ENCODE results near the gene KCNRG.

The KCNRG gene

GRCh38 chr13:50015258-50015657 lies at the start of gene KCNRG:
Gene KCNRG, plus strand, starts transcription at chr13:50015444. Its CDS starts 50 bp downstream, at chr13:50015494.
- H3K9me3 ChIP-seq (replicated peaks; ENCODE audit: insufficient read depth, low read length): no peaks in the 10 kb centered on the region
- H3K27ac ChIP-seq (ENCODE audit: low read length): no peak within 1 kb of the TSS
- H4K20me1 ChIP-seq (ENCODE audit: insufficient read depth, low read length): no peaks in the 10 kb centered on the region
- H3K4me3 ChIP-seq (ENCODE audit: low read length): no peak within 1 kb of the TSS
- no peak for DNase-seq
- no peak within 1 kb of the TSS for H2AFZ ChIP-seq (ENCODE audit: low read length)
- H3F3A ChIP-seq (ENCODE audit: insufficient read depth, low read length): no peaks in the 10 kb centered on the region
- H3K9me2 ChIP-seq (replicated peaks; ENCODE audit: insufficient read depth, low read length): no peaks in the 10 kb centered on the region
- H3K4me2 ChIP-seq (ENCODE audit: low read depth, low read length): no peak within 1 kb of the TSS
- H3K27me3 ChIP-seq (replicated peaks; ENCODE audit: insufficient read depth, low read length): no peaks in the 10 kb centered on the region
- no peaks in the 10 kb centered on the region for H3K4me1 ChIP-seq (ENCODE audit: low read length)
- TF ChIP-seq EZH2phosphoT487 (IDR thresholded peaks at IDR 0.05; ENCODE audit: low read length) (no peak), CTCF (IDR thresholded peaks at IDR 0.05; ENCODE audit: low read length) (no peak), EZH2 (optimal IDR thresholded peaks at IDR 0.05; ENCODE audit: low read depth, low read length) (no peak)
- H3K79me2 ChIP-seq (ENCODE audit: low read length): no peaks in the 10 kb centered on the region
- no peak within 1 kb of the TSS for H3K9ac ChIP-seq (ENCODE audit: low read length)
- no peaks in the 10 kb centered on the region for H3K36me3 ChIP-seq (replicated peaks; ENCODE audit: insufficient read depth, low read length)

GRCh38 chr13:49967456-49967855 lies 47.8 kb upstream of the KCNRG start:
- H3K9me2 ChIP-seq (replicated peaks; ENCODE audit: insufficient read depth, low read length): no peaks in the 10 kb centered on the region
- no peak overlapping the region for H3K27ac ChIP-seq (ENCODE audit: low read length)
- TF ChIP-seq EZH2phosphoT487 (IDR thresholded peaks at IDR 0.05; ENCODE audit: low read length): no peak
- H3K36me3 ChIP-seq (replicated peaks; ENCODE audit: insufficient read depth, low read length): no peaks in the 10 kb centered on the region
- no peak for DNase-seq
- H3K4me1 ChIP-seq (ENCODE audit: low read length): no peaks in the 10 kb centered on the region
- no peaks in the 10 kb centered on the region for H3F3A ChIP-seq (ENCODE audit: insufficient read depth, low read length)
- no peak overlapping the region for H3K4me3 ChIP-seq (ENCODE audit: low read length)
- H3K27me3 ChIP-seq (replicated peaks; ENCODE audit: insufficient read depth, low read length): no peaks in the 10 kb centered on the region
- no peak overlapping the region for H3K4me2 ChIP-seq (ENCODE audit: low read depth, low read length)
- no peaks in the 10 kb centered on the region for H3K79me2 ChIP-seq (ENCODE audit: low read length)
- H3K9ac ChIP-seq (ENCODE audit: low read length): no peak overlapping the region
- H4K20me1 ChIP-seq (ENCODE audit: insufficient read depth, low read length): no peaks in the 10 kb centered on the region
- H3K9me3 ChIP-seq (replicated peaks; ENCODE audit: insufficient read depth, low read length): no peaks in the 10 kb centered on the region
- H2AFZ ChIP-seq (ENCODE audit: low read length): no peak overlapping the region

- Histone ChIP-seq H3K27ac (ENCODE audit: low read length) (no peak overlapping the region), H3K27me3 (replicated peaks; ENCODE audit: insufficient read depth, low read length) (no peaks in the 10 kb centered on the region), H3K79me2 (ENCODE audit: low read length) (no peaks in the 10 kb centered on the region), H3K4me2 (ENCODE audit: low read depth, low read length) (no peak overlapping the region), H3K4me1 (ENCODE audit: low read length) (no peaks in the 10 kb centered on the region), H3K9me2 (replicated peaks; ENCODE audit: insufficient read depth, low read length) (no peaks in the 10 kb centered on the region), H3K36me3 (replicated peaks; ENCODE audit: insufficient read depth, low read length) (no peaks in the 10 kb centered on the region), H3F3A (ENCODE audit: insufficient read depth, low read length) (no peaks in the 10 kb centered on the region), H2AFZ (ENCODE audit: low read length) (no peak overlapping the region), H3K4me3 (ENCODE audit: low read length) (no peak overlapping the region), H3K9ac (ENCODE audit: low read length) (no peak overlapping the region), H3K9me3 (replicated peaks; ENCODE audit: insufficient read depth, low read length) (no peaks in the 10 kb centered on the region), H4K20me1 (ENCODE audit: insufficient read depth, low read length) (no peaks in the 10 kb centered on the region)
- TF ChIP-seq EZH2phosphoT487 (IDR thresholded peaks at IDR 0.05; ENCODE audit: low read length) (no peak), CTCF (IDR thresholded peaks at IDR 0.05; ENCODE audit: low read length) (no peak), EZH2 (optimal IDR thresholded peaks at IDR 0.05; ENCODE audit: low read depth, low read length) (no peak)
- no peak for DNase-seq
These were observed 42.5 kb upstream of the KCNRG start for GRCh38 chr13:49972709-49973108.

- H3K36me3 ChIP-seq (replicated peaks; ENCODE audit: insufficient read depth, low read length): no peaks in the 10 kb centered on the region
- TF ChIP-seq CTCF (IDR thresholded peaks at IDR 0.05; ENCODE audit: low read length): no peak
- TF ChIP-seq EZH2 (optimal IDR thresholded peaks at IDR 0.05; ENCODE audit: low read depth, low read length): no peak
- TF ChIP-seq EZH2phosphoT487 (IDR thresholded peaks at IDR 0.05; ENCODE audit: low read length): no peak
- H3K9me3 ChIP-seq (replicated peaks; ENCODE audit: insufficient read depth, low read length): no peaks in the 10 kb centered on the region
- no peak for DNase-seq
- no peaks in the 10 kb centered on the region for H3K4me1 ChIP-seq (ENCODE audit: low read length)
- H3K27me3 ChIP-seq (replicated peaks; ENCODE audit: insufficient read depth, low read length): no peaks in the 10 kb centered on the region
- no peaks in the 10 kb centered on the region for H3K9me2 ChIP-seq (replicated peaks; ENCODE audit: insufficient read depth, low read length)
- H2AFZ ChIP-seq (ENCODE audit: low read length): no peak overlapping the region
- no peak overlapping the region for H3K27ac ChIP-seq (ENCODE audit: low read length)
- H4K20me1 ChIP-seq (ENCODE audit: insufficient read depth, low read length): no peaks in the 10 kb centered on the region
- H3K79me2 ChIP-seq (ENCODE audit: low read length): no peaks in the 10 kb centered on the region
- H3F3A ChIP-seq (ENCODE audit: insufficient read depth, low read length): no peaks in the 10 kb centered on the region
- H3K4me2 ChIP-seq (ENCODE audit: low read depth, low read length): no peak overlapping the region
- no peak overlapping the region for H3K4me3 ChIP-seq (ENCODE audit: low read length)
- H3K9ac ChIP-seq (ENCODE audit: low read length): no peak overlapping the region
These were observed 39.4 kb upstream of the KCNRG start for GRCh38 chr13:49975826-49976225.

Measured in MM.1S (cell line).